Right kidney (tissue), 1 donor: Measurements from ENCODE around the gene NCOA5.
"Not testable (repeated sequence)": the region's sequence is repeated elsewhere in the genome, so short reads cannot be mapped to it uniquely, and the experiment has no call there.

Experiments
- DNase-seq: peaks from one replicate; pipeline ENCODE4 v3.0.0-alpha.2; 2016

The NCOA5 gene

GRCh38 chr20:46121184-46121930 lies 31.6 kb upstream of the NCOA5 start:
- DNase-seq = no peak

- no peak for DNase-seq
Measured at GRCh38 chr20:46120136-46120535, 30.4 kb upstream of the NCOA5 start.

- no peak for DNase-seq
Measured at GRCh38 chr20:46119547-46119946, 29.8 kb upstream of the NCOA5 start.

GRCh38 chr20:46119028-46119546 lies 29.3 kb upstream of the NCOA5 start:
- DNase-seq = no peak

- no peak for DNase-seq
Measured at GRCh38 chr20:46118481-46119020, 28.8 kb upstream of the NCOA5 start.

GRCh38 chr20:46117704-46118467 lies 28.1 kb upstream of the NCOA5 start, which contains the start of gene CD40:
Gene CD40 (plus strand): TSS chr20:46118314. CDS start chr20:46118344, 30 bp downstream.
- DNase-seq = peak; percentile 31

GRCh38 chr20:46114449-46114848 lies 24.7 kb upstream of the NCOA5 start:
- DNase-seq = no peak

- DNase-seq = no peak
Measured at GRCh38 chr20:46113113-46113470, 23.3 kb upstream of the NCOA5 start.

- no peak for DNase-seq
Measured at GRCh38 chr20:46112430-46113112, 22.8 kb upstream of the NCOA5 start.

GRCh38 chr20:46111836-46112212 lies 22.1 kb upstream of the NCOA5 start:
- DNase-seq = no peak

- DNase-seq = no peak
Measured at GRCh38 chr20:46111028-46111835, 21.5 kb upstream of the NCOA5 start.

GRCh38 chr20:46108976-46109375 lies 19.2 kb upstream of the NCOA5 start:
- DNase-seq = no peak

GRCh38 chr20:46108435-46108841 lies 18.7 kb upstream of the NCOA5 start:
- no peak for DNase-seq

GRCh38 chr20:46107061-46107460 lies 17.3 kb upstream of the NCOA5 start:
- no peak for DNase-seq

- no peak for DNase-seq
Measured at GRCh38 chr20:46104262-46104661, 14.5 kb upstream of the NCOA5 start.

- no peak for DNase-seq
Measured at GRCh38 chr20:46102940-46103339, 13.2 kb upstream of the NCOA5 start.

GRCh38 chr20:46101957-46102356 lies 12.2 kb upstream of the NCOA5 start:
- no peak for DNase-seq

- no peak for DNase-seq
Measured at GRCh38 chr20:46100988-46101387, 11.2 kb upstream of the NCOA5 start.

GRCh38 chr20:46100444-46100843 lies 10.7 kb upstream of the NCOA5 start:
- not testable (repeated sequence) for DNase-seq

GRCh38 chr20:46099491-46100287 lies 9.9 kb upstream of the NCOA5 start:
- DNase-seq = peak; percentile 12

- DNase-seq = no peak
Measured at GRCh38 chr20:46093531-46093930, 3.8 kb upstream of the NCOA5 start.
